ENCODE results near the gene NF1.

DNA sequence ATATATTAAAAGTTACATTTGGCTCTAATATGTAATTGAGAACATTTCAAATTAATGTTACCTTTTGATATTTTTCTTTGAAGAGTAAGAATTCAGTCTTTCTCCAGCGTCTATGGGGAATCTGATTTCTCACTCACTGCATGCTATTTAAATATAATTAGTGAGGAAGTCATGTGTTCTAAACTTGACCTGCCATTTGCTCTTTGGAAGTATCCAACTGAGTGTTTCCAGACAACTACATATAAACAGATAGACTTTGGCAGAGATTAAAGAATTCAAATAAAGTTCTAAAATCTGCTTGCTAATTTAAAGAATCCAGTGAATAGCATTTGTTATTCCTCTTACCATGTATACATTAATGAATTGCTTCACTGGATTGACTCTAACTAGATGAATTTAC lies 178.7 kb downstream of the NF1 start:
- TF ChIP-seq BHLHE40 (IDR thresholded peaks at IDR 0.05; ENCODE audit: low read depth, low read length) (no peak), CHD2 (IDR thresholded peaks at IDR 0.05; ENCODE audit: low read length, partially characterized antibody) (no peak), KDM1A (IDR thresholded peaks at IDR 0.05; ENCODE audit: low read depth) (no peak), POLR2A (IDR thresholded peaks at IDR 0.05; ENCODE audit: low read length) (no peak), JUN (IDR thresholded peaks at IDR 0.05) (no peak), HOXB5 (CRISPR knock-in tag; IDR thresholded peaks at IDR 0.05) (no peak), CBX2 (IDR thresholded peaks at IDR 0.05; ENCODE audit: borderline replicate concordance, low read depth) (no peak), RNF2 (IDR thresholded peaks at IDR 0.05; ENCODE audit: borderline replicate concordance, low read depth) (no peak), REST (IDR thresholded peaks at IDR 0.05) (no peak)
- TF ChIP-seq, protein P1, sequence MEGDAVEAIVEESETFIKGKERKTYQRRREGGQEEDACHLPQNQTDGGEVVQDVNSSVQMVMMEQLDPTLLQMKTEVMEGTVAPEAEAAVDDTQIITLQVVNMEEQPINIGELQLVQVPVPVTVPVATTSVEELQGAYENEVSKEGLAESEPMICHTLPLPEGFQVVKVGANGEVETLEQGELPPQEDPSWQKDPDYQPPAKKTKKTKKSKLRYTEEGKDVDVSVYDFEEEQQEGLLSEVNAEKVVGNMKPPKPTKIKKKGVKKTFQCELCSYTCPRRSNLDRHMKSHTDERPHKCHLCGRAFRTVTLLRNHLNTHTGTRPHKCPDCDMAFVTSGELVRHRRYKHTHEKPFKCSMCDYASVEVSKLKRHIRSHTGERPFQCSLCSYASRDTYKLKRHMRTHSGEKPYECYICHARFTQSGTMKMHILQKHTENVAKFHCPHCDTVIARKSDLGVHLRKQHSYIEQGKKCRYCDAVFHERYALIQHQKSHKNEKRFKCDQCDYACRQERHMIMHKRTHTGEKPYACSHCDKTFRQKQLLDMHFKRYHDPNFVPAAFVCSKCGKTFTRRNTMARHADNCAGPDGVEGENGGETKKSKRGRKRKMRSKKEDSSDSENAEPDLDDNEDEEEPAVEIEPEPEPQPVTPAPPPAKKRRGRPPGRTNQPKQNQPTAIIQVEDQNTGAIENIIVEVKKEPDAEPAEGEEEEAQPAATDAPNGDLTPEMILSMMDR (IDR thresholded peaks at IDR 0.05): no peak
- TF ChIP-seq, protein P2, sequence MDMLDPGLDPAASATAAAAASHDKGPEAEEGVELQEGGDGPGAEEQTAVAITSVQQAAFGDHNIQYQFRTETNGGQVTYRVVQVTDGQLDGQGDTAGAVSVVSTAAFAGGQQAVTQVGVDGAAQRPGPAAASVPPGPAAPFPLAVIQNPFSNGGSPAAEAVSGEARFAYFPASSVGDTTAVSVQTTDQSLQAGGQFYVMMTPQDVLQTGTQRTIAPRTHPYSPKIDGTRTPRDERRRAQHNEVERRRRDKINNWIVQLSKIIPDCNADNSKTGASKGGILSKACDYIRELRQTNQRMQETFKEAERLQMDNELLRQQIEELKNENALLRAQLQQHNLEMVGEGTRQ (IDR thresholded peaks at IDR 0.05): no peak
